ENCODE results near the gene LRRC61. TPM values are rescaled to one million over a fixed set of nuclear protein-coding genes. Genes with fewer than 3 reads are reported as not detected.

The LRRC61 gene
- 1.7 and 3.9 TPM in 2 replicates for total RNA-seq

GRCh38 chr7:150322833-150323681, at the start of gene LRRC61, which contains the start of gene ACTR3C:
TSS of gene LRRC61 (plus strand) at chr7:150323355. CDS start at chr7:150336862, 13,507 bp downstream.
TSS of gene ACTR3C (minus strand) at chr7:150323545. CDS start at chr7:150295296, 28,249 bp downstream.

GRCh38 chr7:150341263-150342120, 18.3 kb downstream of the LRRC61 start, which contains the start of gene RARRES2:
TSS of gene RARRES2 (minus strand) at chr7:150341629. CDS start at chr7:150340609, 1,020 bp downstream.

GRCh38 chr7:150368096-150368883, 45.1 kb downstream of the LRRC61 start, which contains the start of gene REPIN1:
TSS of gene REPIN1 (plus strand) at chr7:150368822. CDS start at chr7:150369712, 890 bp downstream.

GRCh38 chr7:150378853-150379440, 55.8 kb downstream of the LRRC61 start, which contains the start of gene ZNF775:
TSS of gene ZNF775 (plus strand) at chr7:150379330. CDS start at chr7:150388471, 9,141 bp downstream.

Other genes starting within 250 kb of the LRRC61 start
- gene ACTR3C, start 190 bp downstream of the LRRC61 start, total RNA-seq: 4.6 TPM in 1 of 2 replicates, not detected in the other
- 0.86 and 4.8 TPM in 2 replicates for gene RARRES2, start 18.3 kb downstream of the LRRC61 start, total RNA-seq
- gene REPIN1, start 45.5 kb downstream of the LRRC61 start, total RNA-seq: 64.2 and 73.5 TPM in 2 replicates
- gene ZNF775, start 56.0 kb downstream of the LRRC61 start, total RNA-seq: 5.7 and 13.3 TPM in 2 replicates
- not detected in 2 replicates for gene GIMAP8, start 127.3 kb downstream of the LRRC61 start, total RNA-seq
- gene GIMAP7, start 191.5 kb downstream of the LRRC61 start, total RNA-seq: not detected in 2 replicates
- not detected in 2 replicates for gene GIMAP4, start 244.0 kb downstream of the LRRC61 start, total RNA-seq

Measured in myometrial cell (primary cell).